GM19438 (cell line): ENCODE measurements around the gene AGBL4.
A peak's percentile ranks its signal among the peaks of the same experiment; 100 is the strongest.

ENCODE experiments used
- ATAC-seq: cut with Tn5 transposase; IDR thresholded peaks from one replicate; pipeline ENCODE4 v1.9.1; 2021; ENCODE audit warnings: low read depth; ENCODE audit not compliant: unreplicated experiment

AGBL4 gene

GRCh38 chr1:48743480-48743879 lies 1280.3 kb downstream of the AGBL4 start:
- no peak for ATAC-seq

GRCh38 chr1:48741380-48741779 lies 1282.4 kb downstream of the AGBL4 start:
- ATAC-seq = no peak

- no peak for ATAC-seq
Observed at GRCh38 chr1:48740621-48741020, 1283.1 kb downstream of the AGBL4 start.

- ATAC-seq = no peak
Observed at GRCh38 chr1:48739091-48739490, 1284.7 kb downstream of the AGBL4 start.

- no peak for ATAC-seq
Observed at GRCh38 chr1:48738356-48738755, 1285.4 kb downstream of the AGBL4 start.

- ATAC-seq = no peak
Observed at GRCh38 chr1:48735796-48736195, 1288.0 kb downstream of the AGBL4 start.

GRCh38 chr1:48730164-48730910 lies 1293.4 kb downstream of the AGBL4 start:
- ATAC-seq = peak; percentile 65

- ATAC-seq = no peak
Observed at GRCh38 chr1:48728584-48728983, 1295.2 kb downstream of the AGBL4 start.

GRCh38 chr1:48726557-48727215 lies 1297.1 kb downstream of the AGBL4 start:
- no peak for ATAC-seq

- ATAC-seq = no peak
Observed at GRCh38 chr1:48726139-48726538, 1297.6 kb downstream of the AGBL4 start.

GRCh38 chr1:48725341-48726046 lies 1298.3 kb downstream of the AGBL4 start:
- ATAC-seq = no peak

- ATAC-seq = no peak
Observed at GRCh38 chr1:48720929-48721328, 1302.8 kb downstream of the AGBL4 start.

- no peak for ATAC-seq
Observed at GRCh38 chr1:48718705-48719104, 1305.0 kb downstream of the AGBL4 start.

GRCh38 chr1:48718116-48718630 lies 1305.6 kb downstream of the AGBL4 start:
- ATAC-seq = no peak

GRCh38 chr1:48717082-48717481 lies 1306.7 kb downstream of the AGBL4 start:
- no peak for ATAC-seq

GRCh38 chr1:48715921-48716320 lies 1307.8 kb downstream of the AGBL4 start:
- ATAC-seq = no peak

- no peak for ATAC-seq
Observed at GRCh38 chr1:48710915-48711314, 1312.8 kb downstream of the AGBL4 start.

- ATAC-seq = no peak
Observed at GRCh38 chr1:48710318-48710717, 1313.4 kb downstream of the AGBL4 start.

- no peak for ATAC-seq
Observed at GRCh38 chr1:48704736-48705135, 1319.0 kb downstream of the AGBL4 start.

- ATAC-seq = no peak
Observed at GRCh38 chr1:48701445-48701844, 1322.3 kb downstream of the AGBL4 start.

GRCh38 chr1:48697066-48697707 lies 1326.6 kb downstream of the AGBL4 start:
- peak; percentile 58 for ATAC-seq
